GM12872 (cell line): Measurements from ENCODE around the gene ZNF837.

Experiments
- CTCF ChIP-seq: IDR thresholded peaks from 3 replicates; pipeline ENCODE4 v1.5.1; 2011; ENCODE audit warnings: low read depth, mild to moderate bottlenecking, low read length, moderate library complexity; ENCODE audit not compliant: insufficient read depth

Gene ZNF837

GRCh38 chr19:58398545-58398944 lies 17.7 kb upstream of the ZNF837 start:
- TF ChIP-seq CTCF = no peak

- TF ChIP-seq CTCF = no peak
Measured at GRCh38 chr19:58398087-58398486, 17.3 kb upstream of the ZNF837 start.

GRCh38 chr19:58397533-58398037 lies 16.8 kb upstream of the ZNF837 start:
- no peak for TF ChIP-seq CTCF

GRCh38 chr19:58396691-58397532 lies 16.1 kb upstream of the ZNF837 start:
- TF ChIP-seq CTCF = no peak

GRCh38 chr19:58395979-58396627 lies 15.3 kb upstream of the ZNF837 start:
- TF ChIP-seq CTCF = no peak

GRCh38 chr19:58395220-58395978 lies 14.6 kb upstream of the ZNF837 start, which contains the start of gene RNF225:
Gene RNF225 (plus strand): TSS chr19:58395656. CDS start chr19:58396090, 434 bp downstream.
- no peak for TF ChIP-seq CTCF

GRCh38 chr19:58394821-58395219 lies 14.0 kb upstream of the ZNF837 start:
- TF ChIP-seq CTCF = no peak
